ENCODE measurements around the gene GBP2. TPM values are rescaled to one million over a fixed set of nuclear protein-coding genes. Genes with fewer than 3 reads are reported as not detected.
"Not testable (repeated sequence)": the region's sequence is repeated elsewhere in the genome, so short reads cannot be mapped to it uniquely, and the experiment has no call there.

The GBP2 gene
- polyA plus RNA-seq, 2 donors = 43.8 to 88.1 TPM

- not testable (repeated sequence) for H3K27me3 ChIP-seq (ENCODE audit: control insufficient read depth in 1 of 2, insufficient read depth in 2 of 2, low read length in 2 of 2); H3K4me1 ChIP-seq (ENCODE audit: control insufficient read depth in 2 of 2, insufficient read depth in 2 of 2, low read length in 1 of 2); H3K36me3 ChIP-seq (ENCODE audit: control insufficient read depth in 2 of 2, insufficient read depth in 2 of 2, low read length in 1 of 2); H3K9me3 ChIP-seq (ENCODE audit: control insufficient read depth in 2 of 2, insufficient read depth in 1 of 2, low read depth in 1 of 2, low read length in 1 of 2); H3K4me3 ChIP-seq (ENCODE audit: low read depth in 1 of 2, low read length in 2 of 2); H3K27ac ChIP-seq (ENCODE audit: low read depth in 2 of 2, low read length in 1 of 2)
- WGBS, 2 donors = 97 to 99% methylated on average over 16 to 31 of the region's 31 CpGs
Measured at GRCh38 chr1:89128003-89128458, 2.1 kb upstream of the GBP2 start.

- not testable (repeated sequence) for H3K4me1 ChIP-seq (ENCODE audit: control insufficient read depth in 2 of 2, insufficient read depth in 2 of 2, low read length in 1 of 2); H3K36me3 ChIP-seq (ENCODE audit: control insufficient read depth in 2 of 2, insufficient read depth in 2 of 2, low read length in 1 of 2); H3K27me3 ChIP-seq (ENCODE audit: control insufficient read depth in 1 of 2, insufficient read depth in 2 of 2, low read length in 2 of 2); H3K4me3 ChIP-seq (ENCODE audit: low read depth in 1 of 2, low read length in 2 of 2); H3K9me3 ChIP-seq (ENCODE audit: control insufficient read depth in 2 of 2, insufficient read depth in 1 of 2, low read depth in 1 of 2, low read length in 1 of 2)
- 74 to 78% methylated on average over 23 of the region's 23 CpGs for WGBS, 2 donors
- H3K27ac ChIP-seq (ENCODE audit: low read depth in 2 of 2, low read length in 1 of 2) = peak overlapping the region; percentile 71 to 79
Measured at GRCh38 chr1:89126602-89127565, 970 bp upstream of the GBP2 start.

GRCh38 chr1:89125240-89125912 is 538 bp downstream of the GBP2 start:
- Histone ChIP-seq H3K4me1 (ENCODE audit: control insufficient read depth in 2 of 2, insufficient read depth in 2 of 2, low read length in 1 of 2) (peaks cover 0 to 5% of the 10 kb centered on the region in 2 donors), H3K36me3 (ENCODE audit: control insufficient read depth in 2 of 2, insufficient read depth in 2 of 2, low read length in 1 of 2) (peaks cover 0 to 2% of the 10 kb centered on the region in 2 donors), H3K9me3 (ENCODE audit: control insufficient read depth in 2 of 2, insufficient read depth in 1 of 2, low read depth in 1 of 2, low read length in 1 of 2) (no peaks in the 10 kb centered on the region), H3K27ac (ENCODE audit: low read depth in 2 of 2, low read length in 1 of 2) (peak overlapping the region; percentile 83 to 90), H3K27me3 (ENCODE audit: control insufficient read depth in 1 of 2, insufficient read depth in 2 of 2, low read length in 2 of 2) (no peaks in the 10 kb centered on the region), H3K4me3 (ENCODE audit: low read depth in 1 of 2, low read length in 2 of 2) (peak overlapping the region; percentile 47 to 60)
- WGBS, 2 donors = 10 to 26% methylated on average over 3 of the region's 3 CpGs

- Histone ChIP-seq H3K9me3 (ENCODE audit: control insufficient read depth in 2 of 2, insufficient read depth in 1 of 2, low read depth in 1 of 2, low read length in 1 of 2) (no peaks in the 10 kb centered on the region), H3K4me1 (ENCODE audit: control insufficient read depth in 2 of 2, insufficient read depth in 2 of 2, low read length in 1 of 2) (peaks cover 0 to 4% of the 10 kb centered on the region in 2 donors), H3K36me3 (ENCODE audit: control insufficient read depth in 2 of 2, insufficient read depth in 2 of 2, low read length in 1 of 2) (peaks cover 4 to 5% of the 10 kb centered on the region in 2 donors), H3K27me3 (ENCODE audit: control insufficient read depth in 1 of 2, insufficient read depth in 2 of 2, low read length in 2 of 2) (no peaks in the 10 kb centered on the region), H3K4me3 (ENCODE audit: low read depth in 1 of 2, low read length in 2 of 2) (no peak overlapping the region), H3K27ac (ENCODE audit: low read depth in 2 of 2, low read length in 1 of 2) (no peak overlapping the region)
- 95 to 96% methylated on average over 8 of the region's 8 CpGs for WGBS, 2 donors
Measured at GRCh38 chr1:89121641-89122040, 4.3 kb downstream of the GBP2 start.

GRCh38 chr1:89114662-89115061 is 11.3 kb downstream of the GBP2 start:
- Histone ChIP-seq H3K27me3 (ENCODE audit: control insufficient read depth in 1 of 2, insufficient read depth in 2 of 2, low read length in 2 of 2) (no peaks in the 10 kb centered on the region), H3K4me3 (ENCODE audit: low read depth in 1 of 2, low read length in 2 of 2) (no peak overlapping the region), H3K36me3 (ENCODE audit: control insufficient read depth in 2 of 2, insufficient read depth in 2 of 2, low read length in 1 of 2) (peaks cover 14 to 20% of the 10 kb centered on the region in 2 donors), H3K27ac (ENCODE audit: low read depth in 2 of 2, low read length in 1 of 2) (no peak overlapping the region), H3K9me3 (ENCODE audit: control insufficient read depth in 2 of 2, insufficient read depth in 1 of 2, low read depth in 1 of 2, low read length in 1 of 2) (no peaks in the 10 kb centered on the region), H3K4me1 (ENCODE audit: control insufficient read depth in 2 of 2, insufficient read depth in 2 of 2, low read length in 1 of 2) (no peaks in the 10 kb centered on the region)
- 74 to 78% methylated on average over 2 of the region's 2 CpGs for WGBS, 2 donors

- H3K36me3 ChIP-seq (ENCODE audit: control insufficient read depth in 2 of 2, insufficient read depth in 2 of 2, low read length in 1 of 2) = peaks cover 14 to 18% of the 10 kb centered on the region in 2 donors
- H3K9me3 ChIP-seq (ENCODE audit: control insufficient read depth in 2 of 2, insufficient read depth in 1 of 2, low read depth in 1 of 2, low read length in 1 of 2) = no peaks in the 10 kb centered on the region
- H3K4me1 ChIP-seq (ENCODE audit: control insufficient read depth in 2 of 2, insufficient read depth in 2 of 2, low read length in 1 of 2) = no peaks in the 10 kb centered on the region
- no peak overlapping the region for H3K27ac ChIP-seq (ENCODE audit: low read depth in 2 of 2, low read length in 1 of 2)
- no peaks in the 10 kb centered on the region for H3K27me3 ChIP-seq (ENCODE audit: control insufficient read depth in 1 of 2, insufficient read depth in 2 of 2, low read length in 2 of 2)
- WGBS, 2 donors = 80 to 82% methylated on average over 5 of the region's 5 CpGs
- no peak overlapping the region for H3K4me3 ChIP-seq (ENCODE audit: low read depth in 1 of 2, low read length in 2 of 2)
Measured at GRCh38 chr1:89112871-89113613, 12.9 kb downstream of the GBP2 start.

GRCh38 chr1:89104687-89105086 is 21.2 kb downstream of the GBP2 start:
- Histone ChIP-seq H3K27ac (ENCODE audit: low read depth in 2 of 2, low read length in 1 of 2) (no peak overlapping the region), H3K4me3 (ENCODE audit: low read depth in 1 of 2, low read length in 2 of 2) (no peak overlapping the region), H3K9me3 (ENCODE audit: control insufficient read depth in 2 of 2, insufficient read depth in 1 of 2, low read depth in 1 of 2, low read length in 1 of 2) (no peaks in the 10 kb centered on the region), H3K27me3 (ENCODE audit: control insufficient read depth in 1 of 2, insufficient read depth in 2 of 2, low read length in 2 of 2) (no peaks in the 10 kb centered on the region), H3K36me3 (ENCODE audit: control insufficient read depth in 2 of 2, insufficient read depth in 2 of 2, low read length in 1 of 2) (peaks cover 6 to 9% of the 10 kb centered on the region in 2 donors), H3K4me1 (ENCODE audit: control insufficient read depth in 2 of 2, insufficient read depth in 2 of 2, low read length in 1 of 2) (no peaks in the 10 kb centered on the region)
- WGBS, 2 donors = 94 to 97% methylated on average over 17 of the region's 17 CpGs

GRCh38 chr1:89104147-89104546 is 21.8 kb downstream of the GBP2 start:
- no peaks in the 10 kb centered on the region for H3K4me1 ChIP-seq (ENCODE audit: control insufficient read depth in 2 of 2, insufficient read depth in 2 of 2, low read length in 1 of 2)
- H3K27ac ChIP-seq (ENCODE audit: low read depth in 2 of 2, low read length in 1 of 2) = no peak overlapping the region
- peaks cover 6 to 9% of the 10 kb centered on the region in 2 donors for H3K36me3 ChIP-seq (ENCODE audit: control insufficient read depth in 2 of 2, insufficient read depth in 2 of 2, low read length in 1 of 2)
- H3K9me3 ChIP-seq (ENCODE audit: control insufficient read depth in 2 of 2, insufficient read depth in 1 of 2, low read depth in 1 of 2, low read length in 1 of 2) = no peaks in the 10 kb centered on the region
- H3K27me3 ChIP-seq (ENCODE audit: control insufficient read depth in 1 of 2, insufficient read depth in 2 of 2, low read length in 2 of 2) = no peaks in the 10 kb centered on the region
- WGBS, 2 donors = 69 to 73% methylated on average over 2 of the region's 2 CpGs
- H3K4me3 ChIP-seq (ENCODE audit: low read depth in 1 of 2, low read length in 2 of 2) = no peak overlapping the region

GRCh38 chr1:89102021-89102420 is 23.9 kb downstream of the GBP2 start:
- Histone ChIP-seq H3K27me3 (ENCODE audit: control insufficient read depth in 1 of 2, insufficient read depth in 2 of 2, low read length in 2 of 2) (no peaks in the 10 kb centered on the region), H3K4me1 (ENCODE audit: control insufficient read depth in 2 of 2, insufficient read depth in 2 of 2, low read length in 1 of 2) (no peaks in the 10 kb centered on the region), H3K27ac (ENCODE audit: low read depth in 2 of 2, low read length in 1 of 2) (no peak overlapping the region), H3K36me3 (ENCODE audit: control insufficient read depth in 2 of 2, insufficient read depth in 2 of 2, low read length in 1 of 2) (peaks cover 3 to 6% of the 10 kb centered on the region in 2 donors), H3K9me3 (ENCODE audit: control insufficient read depth in 2 of 2, insufficient read depth in 1 of 2, low read depth in 1 of 2, low read length in 1 of 2) (no peaks in the 10 kb centered on the region), H3K4me3 (ENCODE audit: low read depth in 1 of 2, low read length in 2 of 2) (no peak overlapping the region)

Measured in esophagus (tissue), 2 donors.